Measurements from ENCODE around the gene PEAK1.
"Not testable (repeated sequence)": the region's sequence is repeated elsewhere in the genome, so short reads cannot be mapped to it uniquely, and the experiment has no call there.

PEAK1 gene

GRCh38 chr15:77410701-77411618, 8.9 kb downstream of the PEAK1 start:
- no peak overlapping the region for H2BK5ac ChIP-seq (ENCODE audit: low read length)
- H3K27me3 ChIP-seq (ENCODE audit: insufficient read depth, low read length, poor library complexity) = no peaks in the 10 kb centered on the region
- WGBS (ENCODE audit: extremely low coverage, insufficient coverage, low lambda C conversion rate) = no CpG with 5 or more reads among the region's 7 CpGs
- H3K4me2 ChIP-seq (ENCODE audit: low read length) = no peak overlapping the region
- H3K9ac ChIP-seq (ENCODE audit: low read length) = no peak overlapping the region
- H3K56ac ChIP-seq (ENCODE audit: low read length) = no peak overlapping the region
- H3K4me3 ChIP-seq (ENCODE audit: low read length) = no peak overlapping the region
- H3K79me2 ChIP-seq (ENCODE audit: control insufficient read depth, insufficient read depth, low read length) = peaks cover 14% of the 10 kb centered on the region
- H3K18ac ChIP-seq (ENCODE audit: low read length) = no peak overlapping the region
- no peaks in the 10 kb centered on the region for H3K4me1 ChIP-seq (ENCODE audit: control insufficient read depth, low read depth, low read length)
- no peak overlapping the region for H2BK15ac ChIP-seq (replicated peaks; ENCODE audit: low read depth)
- no peak for DNase-seq
- no peak overlapping the region for H3K23ac ChIP-seq (ENCODE audit: low read length)
- no peak overlapping the region for H2AK5ac ChIP-seq (ENCODE audit: low read length)
- H3K36me3 ChIP-seq (ENCODE audit: control insufficient read depth, insufficient read depth, low read length) = no peaks in the 10 kb centered on the region
- H4K5ac ChIP-seq (ENCODE audit: low read length) = no peak overlapping the region
- H3K4ac ChIP-seq (ENCODE audit: low read depth, low read length) = no peak overlapping the region
- no peak overlapping the region for H3K27ac ChIP-seq (ENCODE audit: low read depth, low read length)
- no peak overlapping the region for H4K8ac ChIP-seq (ENCODE audit: low read depth, low read length)
- H2BK120ac ChIP-seq (ENCODE audit: low read depth, low read length) = no peak overlapping the region
- H3K79me1 ChIP-seq (ENCODE audit: low read length) = peaks cover 7% of the 10 kb centered on the region

- H2BK5ac ChIP-seq (ENCODE audit: low read length); H4K8ac ChIP-seq (ENCODE audit: low read depth, low read length); H3K9ac ChIP-seq (ENCODE audit: low read length); H2BK120ac ChIP-seq (ENCODE audit: low read depth, low read length); H3K4me2 ChIP-seq (ENCODE audit: low read length); H3K4me1 ChIP-seq (ENCODE audit: control insufficient read depth, low read depth, low read length); H3K36me3 ChIP-seq (ENCODE audit: control insufficient read depth, insufficient read depth, low read length); H3K56ac ChIP-seq (ENCODE audit: low read length); H3K4ac ChIP-seq (ENCODE audit: low read depth, low read length); H3K79me1 ChIP-seq (ENCODE audit: low read length); DNase-seq; H3K27ac ChIP-seq (ENCODE audit: low read depth, low read length); H2BK15ac ChIP-seq (replicated peaks; ENCODE audit: low read depth); H3K4me3 ChIP-seq (ENCODE audit: low read length); H3K23ac ChIP-seq (ENCODE audit: low read length); H4K5ac ChIP-seq (ENCODE audit: low read length); H3K18ac ChIP-seq (ENCODE audit: low read length); H2AK5ac ChIP-seq (ENCODE audit: low read length); H3K27me3 ChIP-seq (ENCODE audit: insufficient read depth, low read length, poor library complexity); H3K79me2 ChIP-seq (ENCODE audit: control insufficient read depth, insufficient read depth, low read length): not testable (repeated sequence)
- WGBS (ENCODE audit: extremely low coverage, insufficient coverage, low lambda C conversion rate) = no CpG with 5 or more reads among the region's 7 CpGs
Measured at GRCh38 chr15:77410157-77410500, 9.8 kb downstream of the PEAK1 start.

DNA sequence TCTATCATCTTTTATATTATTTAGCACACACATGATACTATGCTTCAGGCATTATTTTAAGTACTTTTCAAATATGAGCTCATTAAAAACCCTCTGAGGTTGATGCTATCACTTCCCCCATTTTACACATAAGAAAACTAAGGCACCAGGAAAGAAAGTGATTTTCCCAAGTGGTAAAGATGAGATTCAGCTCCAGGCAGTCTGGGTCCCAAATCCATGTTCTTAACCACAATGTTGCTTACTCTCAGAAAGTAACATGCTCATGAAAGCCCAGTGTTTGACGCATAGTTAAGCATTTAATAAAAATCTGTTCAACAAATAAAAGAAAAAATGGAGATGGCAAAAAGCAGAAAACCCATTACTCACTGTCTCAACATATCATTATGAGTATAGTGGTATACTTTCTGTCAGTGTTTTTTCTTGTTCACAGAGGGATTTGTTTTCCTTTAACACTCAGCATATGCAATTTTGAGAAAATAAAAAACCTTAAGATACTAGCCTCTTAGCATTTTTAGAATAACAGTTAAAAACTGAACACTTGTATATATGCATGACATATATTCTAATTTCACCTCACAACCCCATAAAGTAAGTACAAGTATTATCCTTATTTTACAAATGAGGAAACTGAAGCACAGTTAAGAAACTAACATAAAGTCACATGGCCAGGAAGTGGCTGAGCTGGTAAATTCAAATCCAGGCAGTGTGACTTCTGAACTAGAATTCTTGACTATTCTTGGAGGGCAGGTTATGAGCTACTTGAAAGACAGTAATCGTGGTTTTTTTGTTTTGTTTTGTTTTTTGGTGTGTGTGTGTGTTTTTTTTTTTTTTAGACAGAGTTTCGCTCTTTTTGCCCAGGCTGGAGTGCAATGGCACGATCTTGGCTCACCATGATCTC, 10.4 kb downstream of the PEAK1 start:
- Histone ChIP-seq H3K36me3 (ENCODE audit: control insufficient read depth, insufficient read depth, low read length) (no peaks in the 10 kb centered on the region), H3K27ac (ENCODE audit: low read depth, low read length) (no peak overlapping the region), H3K4me2 (ENCODE audit: low read length) (no peak overlapping the region), H3K79me2 (ENCODE audit: control insufficient read depth, insufficient read depth, low read length) (peaks cover 6% of the 10 kb centered on the region), H2BK120ac (ENCODE audit: low read depth, low read length) (no peak overlapping the region), H3K27me3 (ENCODE audit: insufficient read depth, low read length, poor library complexity) (no peaks in the 10 kb centered on the region), H3K4ac (ENCODE audit: low read depth, low read length) (no peak overlapping the region), H3K79me1 (ENCODE audit: low read length) (peaks cover 2% of the 10 kb centered on the region), H3K4me1 (ENCODE audit: control insufficient read depth, low read depth, low read length) (no peaks in the 10 kb centered on the region), H3K56ac (ENCODE audit: low read length) (no peak overlapping the region), H2AK5ac (ENCODE audit: low read length) (no peak overlapping the region), H3K4me3 (ENCODE audit: low read length) (no peak overlapping the region), H3K23ac (ENCODE audit: low read length) (no peak overlapping the region), H2BK5ac (ENCODE audit: low read length) (no peak overlapping the region), H2BK15ac (replicated peaks; ENCODE audit: low read depth) (no peak overlapping the region), H3K9ac (ENCODE audit: low read length) (no peak overlapping the region), H4K8ac (ENCODE audit: low read depth, low read length) (no peak overlapping the region), H3K18ac (ENCODE audit: low read length) (no peak overlapping the region), H4K5ac (ENCODE audit: low read length) (no peak overlapping the region)
- no peak for DNase-seq
- no CpG with 5 or more reads among the region's 4 CpGs for WGBS (ENCODE audit: extremely low coverage, insufficient coverage, low lambda C conversion rate)

GRCh38 chr15:77406846-77407245, 13.1 kb downstream of the PEAK1 start:
- H3K23ac ChIP-seq (ENCODE audit: low read length) = no peak overlapping the region
- no peak overlapping the region for H3K4ac ChIP-seq (ENCODE audit: low read depth, low read length)
- H3K27ac ChIP-seq (ENCODE audit: low read depth, low read length) = no peak overlapping the region
- H3K4me3 ChIP-seq (ENCODE audit: low read length) = no peak overlapping the region
- no peaks in the 10 kb centered on the region for H3K27me3 ChIP-seq (ENCODE audit: insufficient read depth, low read length, poor library complexity)
- H2BK15ac ChIP-seq (replicated peaks; ENCODE audit: low read depth) = no peak overlapping the region
- H4K8ac ChIP-seq (ENCODE audit: low read depth, low read length) = no peak overlapping the region
- H3K79me2 ChIP-seq (ENCODE audit: control insufficient read depth, insufficient read depth, low read length) = peaks cover 4% of the 10 kb centered on the region
- H3K56ac ChIP-seq (ENCODE audit: low read length) = no peak overlapping the region
- WGBS (ENCODE audit: extremely low coverage, insufficient coverage, low lambda C conversion rate) = no CpG with 5 or more reads among the region's 4 CpGs
- H3K4me1 ChIP-seq (ENCODE audit: control insufficient read depth, low read depth, low read length) = no peaks in the 10 kb centered on the region
- no peaks in the 10 kb centered on the region for H3K79me1 ChIP-seq (ENCODE audit: low read length)
- H3K18ac ChIP-seq (ENCODE audit: low read length) = no peak overlapping the region
- no peaks in the 10 kb centered on the region for H3K36me3 ChIP-seq (ENCODE audit: control insufficient read depth, insufficient read depth, low read length)
- no peak overlapping the region for H3K9ac ChIP-seq (ENCODE audit: low read length)
- no peak overlapping the region for H2BK120ac ChIP-seq (ENCODE audit: low read depth, low read length)
- no peak overlapping the region for H2AK5ac ChIP-seq (ENCODE audit: low read length)
- DNase-seq = no peak
- H2BK5ac ChIP-seq (ENCODE audit: low read length) = no peak overlapping the region
- no peak overlapping the region for H4K5ac ChIP-seq (ENCODE audit: low read length)
- no peak overlapping the region for H3K4me2 ChIP-seq (ENCODE audit: low read length)

- not testable (repeated sequence) for H3K18ac ChIP-seq (ENCODE audit: low read length); H3K27ac ChIP-seq (ENCODE audit: low read depth, low read length); H3K9ac ChIP-seq (ENCODE audit: low read length); H3K4me3 ChIP-seq (ENCODE audit: low read length); H3K23ac ChIP-seq (ENCODE audit: low read length); H2BK15ac ChIP-seq (replicated peaks; ENCODE audit: low read depth); H3K4me1 ChIP-seq (ENCODE audit: control insufficient read depth, low read depth, low read length); DNase-seq; H3K36me3 ChIP-seq (ENCODE audit: control insufficient read depth, insufficient read depth, low read length); H3K4ac ChIP-seq (ENCODE audit: low read depth, low read length); H3K56ac ChIP-seq (ENCODE audit: low read length); H3K79me1 ChIP-seq (ENCODE audit: low read length); H2AK5ac ChIP-seq (ENCODE audit: low read length); H3K79me2 ChIP-seq (ENCODE audit: control insufficient read depth, insufficient read depth, low read length); H3K4me2 ChIP-seq (ENCODE audit: low read length); H2BK5ac ChIP-seq (ENCODE audit: low read length); H3K27me3 ChIP-seq (ENCODE audit: insufficient read depth, low read length, poor library complexity); H2BK120ac ChIP-seq (ENCODE audit: low read depth, low read length); H4K8ac ChIP-seq (ENCODE audit: low read depth, low read length); H4K5ac ChIP-seq (ENCODE audit: low read length)
- WGBS (ENCODE audit: extremely low coverage, insufficient coverage, low lambda C conversion rate) = no CpG with 5 or more reads among the region's 1 CpG
Measured at GRCh38 chr15:77406173-77406759, 13.6 kb downstream of the PEAK1 start.

Data from mesendoderm (in vitro differentiated cells).